Measurements from ENCODE around the gene PIK3AP1. TPM values are rescaled to one million over a fixed set of nuclear protein-coding genes. Genes with fewer than 3 reads are reported as not detected.

PIK3AP1 gene
- total and polyA plus RNA-seq, 2 of the 13 experiments (the other 11 are each of a cell fraction or from before 2014, with no cell fraction given), result 3.6 to 13.8 TPM

- TF ChIP-seq SOX6 (IDR thresholded peaks at IDR 0.05), result no peak
- peak; percentile 29; the same call in 1 of the 2 replicates for TF ChIP-seq SOX6 (CRISPR knock-in tag; IDR thresholded peaks at IDR 0.05)
- TF ChIP-seq ZNF33A (CRISPR knock-in tag; IDR thresholded peaks at IDR 0.05; ENCODE audit: borderline replicate concordance), result no peak
- 0 out of 2 replicates have a peak, but pooled peaks have one; percentile 47 for TF ChIP-seq CCDC6 (CRISPR knock-in tag; IDR thresholded peaks at IDR 0.05)
- TF ChIP-seq PAXIP1 (CRISPR knock-in tag; conservative IDR thresholded peaks at IDR 0.05), result peak; percentile 65; the same call in 1 of the 2 replicates
- no peak for TF ChIP-seq FOXA1 (IDR thresholded peaks at IDR 0.05)
- no peak for TF ChIP-seq FOXA1 (CRISPR knock-in tag; IDR thresholded peaks at IDR 0.05)
- 0 out of 2 replicates have a peak, but pooled peaks have one; percentile 6 for TF ChIP-seq ARID3A (IDR thresholded peaks at IDR 0.05; ENCODE audit: low read depth, low read length)
- TF ChIP-seq MTF2 (CRISPR knock-in tag; IDR thresholded peaks at IDR 0.05; ENCODE audit: borderline replicate concordance), result no peak
- no peak for TF ChIP-seq ARID4A (CRISPR knock-in tag; IDR thresholded peaks at IDR 0.05; ENCODE audit: borderline replicate concordance)
- TF ChIP-seq DMAP1 (CRISPR knock-in tag; IDR thresholded peaks at IDR 0.05), result no peak
- TF ChIP-seq RARG (CRISPR knock-in tag; IDR thresholded peaks at IDR 0.05; ENCODE audit: low read depth), result no peak
- TF ChIP-seq SKI (IDR thresholded peaks at IDR 0.05; ENCODE audit: partially characterized antibody), result no peak
- TF ChIP-seq NR2C2 (CRISPR knock-in tag; IDR thresholded peaks at IDR 0.05; ENCODE audit: borderline replicate concordance), result peak; percentile 49; the same call in 1 of the 2 replicates
- TF ChIP-seq YEATS4 (CRISPR knock-in tag; IDR thresholded peaks at IDR 0.05; ENCODE audit: borderline replicate concordance), result 0 out of 2 replicates have a peak, but pooled peaks have one; percentile 22
- TF ChIP-seq CTCF (CRISPR knock-in tag; IDR thresholded peaks at IDR 0.05), result no peak
- 0 out of 2 replicates have a peak, but pooled peaks have one; percentile 27 for TF ChIP-seq ZNF644 (CRISPR knock-in tag; IDR thresholded peaks at IDR 0.05; ENCODE audit: low read depth)
- TF ChIP-seq RFX3 (CRISPR knock-in tag; IDR thresholded peaks at IDR 0.05), result no peak
These were observed 43.8 kb downstream of the PIK3AP1 start (continued) for GRCh38 chr10:96676272-96677112.
